Glutamatergic neuron (in vitro differentiated cells): ENCODE results near the gene FNIP1. TPM values are rescaled to one million over a fixed set of nuclear protein-coding genes. Genes with fewer than 3 reads are reported as not detected.
"Not testable (repeated sequence)": the region's sequence is repeated elsewhere in the genome, so short reads cannot be mapped to it uniquely, and the experiment has no call there.

ENCODE experiments used
- DNase-seq: peaks from one replicate; pipeline ENCODE4 v3.0.0; 2022
- H3K27ac Mint-ChIP-seq: one replicate; pipeline ENCODE4 v1.8.0; 2020; ENCODE audit warnings: mild to moderate bottlenecking, mixed read lengths, inconsistent platforms; ENCODE audit not compliant: unreplicated experiment
- H3K27me3 Mint-ChIP-seq: one replicate; pipeline ENCODE4 v1.8.0; 2020; ENCODE audit warnings: mild to moderate bottlenecking, moderate library complexity, mixed read lengths, inconsistent platforms; ENCODE audit not compliant: unreplicated experiment
- H3K36me3 Mint-ChIP-seq: one replicate; pipeline ENCODE4 v1.8.0; 2020; ENCODE audit warnings: mild to moderate bottlenecking, mixed read lengths, inconsistent platforms; ENCODE audit not compliant: unreplicated experiment
- H3K4me1 Mint-ChIP-seq: one replicate; pipeline ENCODE4 v1.8.0; 2020; ENCODE audit warnings: mild to moderate bottlenecking, low read depth, mixed read lengths, inconsistent platforms; ENCODE audit not compliant: unreplicated experiment
- H3K4me3 Mint-ChIP-seq: one replicate; pipeline ENCODE4 v1.8.0; 2020; ENCODE audit warnings: mild to moderate bottlenecking, mixed read lengths, inconsistent platforms; ENCODE audit not compliant: unreplicated experiment
- H3K9me3 Mint-ChIP-seq: one replicate; pipeline ENCODE4 v1.8.0; 2020; ENCODE audit warnings: mild to moderate bottlenecking, moderate library complexity, mixed read lengths, inconsistent platforms; ENCODE audit not compliant: unreplicated experiment
- CTCF ChIP-seq: fragments of 200-600 bp; sonication (generic); IDR thresholded peaks from one replicate; pipeline ENCODE4 v1.5.0; 2021; ENCODE audit not compliant: partially characterized antibody, unreplicated experiment
- total RNA-seq: library from RNA; stranded (reverse); fragmentation: NEBNext Ultra II Directional; extraction: Animal tissue kit (Norgen Biotek cat#: 25700); gene quantifications from one replicate; pipeline ENCODE4 v1.2.1, GENCODE V29; 2021; ENCODE audit not compliant: unreplicated experiment

The FNIP1 gene
- total RNA-seq, 1 donor from 2014 or later, result 23.2 TPM

DNA sequence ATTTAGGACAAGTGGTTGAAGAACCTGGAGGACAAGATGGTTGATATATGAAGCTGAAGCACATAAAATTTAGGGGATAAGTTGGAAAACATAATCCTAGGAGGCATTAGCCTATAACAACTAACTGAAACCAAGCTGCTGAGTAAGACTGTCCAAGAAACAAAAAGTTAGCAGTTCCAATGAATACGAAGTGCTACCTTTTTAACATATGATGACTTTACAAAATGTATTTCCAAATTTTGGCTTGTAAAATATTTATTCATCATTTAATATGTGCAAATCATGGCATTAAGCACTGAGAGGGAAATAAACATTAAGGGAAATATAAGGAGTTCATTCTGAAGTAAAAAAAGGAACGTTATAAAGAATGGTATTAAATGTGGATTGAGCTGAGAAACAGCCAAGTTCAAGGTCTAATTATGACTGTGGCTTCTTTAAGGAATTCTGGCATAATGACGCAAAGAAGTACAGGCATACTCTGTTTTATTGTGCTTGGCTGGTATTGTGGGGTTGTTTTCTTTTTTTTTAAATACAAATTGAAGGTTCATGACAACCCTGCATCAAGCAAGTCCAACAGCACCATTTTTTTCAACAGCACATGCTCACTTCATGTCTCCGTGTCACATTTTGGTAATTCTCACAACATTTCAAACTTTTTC is 169.5 kb downstream of the FNIP1 start:
- TF ChIP-seq CTCF, result no peak
- no peak overlapping the region for H3K4me3 Mint-ChIP-seq
- H3K4me1 Mint-ChIP-seq, result peaks cover 11% of the 10 kb centered on the region
- no peaks in the 10 kb centered on the region for H3K36me3 Mint-ChIP-seq
- peaks cover 1% of the 10 kb centered on the region for H3K27me3 Mint-ChIP-seq
- DNase-seq, result no peak
- H3K27ac Mint-ChIP-seq, result no peak overlapping the region
- H3K9me3 Mint-ChIP-seq, result no peaks in the 10 kb centered on the region

DNA sequence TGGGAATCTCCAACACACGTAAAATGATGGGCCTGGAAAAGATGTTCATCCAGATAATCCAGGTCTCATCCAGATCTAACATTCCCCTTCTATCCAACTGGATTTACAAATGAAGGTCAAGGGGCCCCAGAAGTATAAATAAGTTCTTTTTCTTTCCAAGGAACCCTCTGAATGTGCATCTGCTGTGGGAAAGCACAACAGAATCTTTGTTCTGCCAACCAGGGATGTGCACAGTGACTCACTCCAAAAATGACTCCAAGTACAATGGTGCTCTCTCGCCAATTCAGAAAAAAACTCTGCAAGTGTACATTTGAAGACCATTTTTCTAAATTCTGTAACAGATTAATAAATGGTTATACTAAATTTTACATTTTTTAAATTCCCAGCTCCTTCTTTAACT is 174.2 kb downstream of the FNIP1 start:
- no peaks in the 10 kb centered on the region for H3K9me3 Mint-ChIP-seq
- H3K36me3 Mint-ChIP-seq, result no peaks in the 10 kb centered on the region
- H3K27ac Mint-ChIP-seq, result no peak overlapping the region
- TF ChIP-seq CTCF, result no peak
- peaks cover 7% of the 10 kb centered on the region for H3K4me1 Mint-ChIP-seq
- DNase-seq, result no peak
- H3K27me3 Mint-ChIP-seq, result peaks cover 1% of the 10 kb centered on the region
- no peak overlapping the region for H3K4me3 Mint-ChIP-seq

- not testable (repeated sequence) for H3K9me3 Mint-ChIP-seq, H3K27me3 Mint-ChIP-seq, H3K4me1 Mint-ChIP-seq, DNase-seq, H3K36me3 Mint-ChIP-seq, H3K4me3 Mint-ChIP-seq, H3K27ac Mint-ChIP-seq
Measured at GRCh38 chr5:131621164-131621563, 175.7 kb downstream of the FNIP1 start.

GRCh38 chr5:131619102-131619501 is 177.7 kb downstream of the FNIP1 start:
- Mint-ChIP-seq H3K27me3 (no peaks in the 10 kb centered on the region), H3K4me3 (no peak overlapping the region), H3K9me3 (no peaks in the 10 kb centered on the region), H3K27ac (no peak overlapping the region), H3K36me3 (no peaks in the 10 kb centered on the region), H3K4me1 (peaks cover 6% of the 10 kb centered on the region)
- no peak for TF ChIP-seq CTCF
- no peak for DNase-seq

DNA sequence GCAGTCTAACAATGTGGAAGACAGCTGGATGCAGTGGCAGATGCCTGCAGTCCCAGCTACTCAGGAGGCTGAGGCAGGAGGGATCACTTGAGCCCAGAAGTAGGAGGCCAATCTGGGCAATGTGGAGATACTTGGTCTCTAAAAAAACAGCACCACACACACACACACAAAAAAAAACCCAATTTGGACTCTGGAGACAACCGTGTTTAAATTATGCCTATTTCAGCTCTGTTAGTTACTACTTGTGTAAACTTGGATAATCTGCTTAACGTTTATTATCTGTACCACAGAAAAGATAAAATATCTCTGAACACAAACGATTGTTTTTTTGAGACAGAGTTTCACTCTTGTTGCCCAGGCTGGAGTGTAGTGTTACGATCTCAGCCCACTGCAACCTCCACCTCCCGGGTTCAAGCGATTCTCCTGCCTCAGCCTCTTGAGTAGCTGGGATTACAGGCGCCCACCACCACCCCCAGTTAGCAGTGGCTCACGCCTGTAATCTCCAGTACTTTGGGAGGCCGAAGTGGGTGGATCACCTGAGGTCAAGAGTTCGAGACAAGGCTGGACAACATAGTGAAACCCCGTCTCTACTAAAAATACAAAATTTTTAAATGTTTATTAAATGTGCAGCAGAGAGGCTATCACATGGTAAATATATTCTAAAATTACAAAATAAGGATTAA is 179.5 kb downstream of the FNIP1 start:
- H3K9me3 Mint-ChIP-seq, result no peaks in the 10 kb centered on the region
- DNase-seq, result no peak
- H3K4me1 Mint-ChIP-seq, result peaks cover 6% of the 10 kb centered on the region
- TF ChIP-seq CTCF, result no peak
- H3K36me3 Mint-ChIP-seq, result no peaks in the 10 kb centered on the region
- H3K4me3 Mint-ChIP-seq, result no peak overlapping the region
- H3K27me3 Mint-ChIP-seq, result no peaks in the 10 kb centered on the region
- no peak overlapping the region for H3K27ac Mint-ChIP-seq
